Epithelial cell of esophagus (primary cell): ENCODE results near the gene PRKCI.
"Not testable (repeated sequence)": the region's sequence is repeated elsewhere in the genome, so short reads cannot be mapped to it uniquely, and the experiment has no call there.

ENCODE experiments used
- DNase-seq: peaks from one replicate; pipeline ENCODE4 v3.0.0; 2010; ENCODE audit warnings: low read depth
- H3K4me3 ChIP-seq: 2 replicates; pipeline ENCODE4 v1.5.1; 2011; ENCODE audit warnings: mild to moderate bottlenecking, low read length, control low read depth
- CTCF ChIP-seq: IDR thresholded peaks from 2 replicates; pipeline ENCODE4 v1.5.1; 2011; ENCODE audit warnings: low read depth, mild to moderate bottlenecking, low read length, control low read depth, inconsistent platforms; ENCODE audit not compliant: insufficient read depth; ENCODE audit errors: missing control alignments

Gene PRKCI

DNA sequence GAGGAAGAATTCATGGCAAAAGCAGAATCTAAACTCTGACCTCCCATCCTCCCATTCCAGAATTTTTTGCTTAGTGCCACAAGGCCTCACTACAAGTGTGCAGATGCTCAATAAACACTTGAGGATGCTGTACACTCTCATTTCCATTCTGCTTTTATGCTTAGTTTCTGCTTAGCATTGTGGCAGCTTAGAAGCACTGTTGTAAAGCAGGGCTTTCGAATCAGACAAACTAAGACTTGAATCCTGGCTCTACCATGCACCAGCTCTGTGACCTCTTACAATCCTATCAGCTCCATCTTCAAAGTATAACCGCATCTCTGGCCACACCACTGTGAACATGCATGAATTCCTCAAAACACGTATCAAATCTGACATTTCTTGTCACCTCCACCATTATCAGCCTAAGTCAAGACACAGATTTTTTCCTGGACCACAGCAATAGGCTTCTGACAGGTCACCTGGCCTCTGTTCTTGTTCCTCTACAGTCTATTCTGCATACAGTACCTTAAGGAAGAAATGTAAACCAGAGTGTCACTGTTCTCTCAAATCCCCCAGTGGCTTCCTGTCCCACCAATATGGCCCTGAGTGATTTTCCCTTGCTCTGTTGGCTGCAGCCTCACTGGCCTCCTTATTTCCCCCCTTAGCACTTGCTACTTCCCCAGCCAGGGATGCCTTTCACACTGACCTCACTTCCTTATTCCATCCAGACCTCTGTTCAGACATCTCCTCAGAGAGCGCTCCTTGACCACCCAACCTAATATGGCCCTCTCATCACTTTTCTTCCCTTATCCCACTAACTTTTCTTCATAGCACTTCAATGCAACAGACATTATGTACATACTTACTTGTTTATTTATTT, 32.6 kb upstream of the PRKCI start:
- no peak for TF ChIP-seq CTCF
- no peak for DNase-seq
- H3K4me3 ChIP-seq, result no peak overlapping the region

DNA sequence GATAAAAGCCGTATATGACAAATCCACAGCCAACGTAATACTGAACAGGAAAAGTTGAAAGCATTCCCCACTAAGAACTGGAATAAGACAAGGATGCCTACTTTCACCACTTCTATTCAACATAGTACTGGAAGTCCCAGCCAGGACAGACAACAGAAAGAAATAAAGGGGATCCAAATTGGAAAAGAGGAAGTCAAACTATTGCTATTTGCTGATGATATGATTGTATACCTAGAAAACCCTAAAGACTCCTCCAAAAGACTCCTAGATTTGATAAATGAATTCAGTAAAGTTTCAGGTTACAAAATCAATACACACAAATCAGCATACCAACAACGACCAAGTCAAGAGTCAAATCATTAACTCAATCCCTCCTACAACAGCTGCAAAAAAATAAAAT, 26.5 kb upstream of the PRKCI start:
- not testable (repeated sequence) for DNase-seq

GRCh38 chr3:170196833-170197232, 25.4 kb upstream of the PRKCI start:
- peak; percentile 87 for DNase-seq
- no peak for TF ChIP-seq CTCF
- no peak overlapping the region for H3K4me3 ChIP-seq

More for the DNA sequence above, 26.5 kb upstream of the PRKCI start:
- H3K4me3 ChIP-seq, result not testable (repeated sequence)

GRCh38 chr3:170200987-170201386, 21.2 kb upstream of the PRKCI start:
- DNase-seq, result no peak
- no peak overlapping the region for H3K4me3 ChIP-seq
- TF ChIP-seq CTCF, result no peak

GRCh38 chr3:170201527-170201926, 20.7 kb upstream of the PRKCI start:
- H3K4me3 ChIP-seq, result no peak overlapping the region
- TF ChIP-seq CTCF, result no peak
- no peak for DNase-seq

GRCh38 chr3:170203457-170203856, 18.8 kb upstream of the PRKCI start:
- DNase-seq, result no peak
- no peak for TF ChIP-seq CTCF
- no peak overlapping the region for H3K4me3 ChIP-seq

DNA sequence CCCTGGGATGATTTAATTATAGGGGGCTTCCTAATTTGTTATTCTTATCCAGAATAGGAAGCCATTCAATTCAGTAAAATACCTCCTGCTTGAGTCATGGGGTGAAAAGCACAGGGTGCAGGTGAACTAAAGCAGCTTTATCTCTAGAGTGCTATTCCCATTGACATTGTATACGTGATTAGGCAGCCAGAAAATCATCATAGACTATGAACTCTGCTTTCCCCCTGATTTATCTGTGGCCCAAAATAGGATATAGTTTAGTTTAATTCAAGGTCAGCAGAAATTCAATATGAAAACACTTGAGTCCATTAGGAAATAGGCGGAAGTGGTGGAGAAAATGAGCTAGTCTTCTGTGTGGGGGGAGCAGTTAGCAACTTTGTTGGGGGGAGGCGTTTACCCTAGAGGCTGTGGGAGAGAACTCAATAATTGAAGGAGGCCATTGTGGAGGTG, 18.2 kb upstream of the PRKCI start:
- no peak for TF ChIP-seq CTCF
- no peak for DNase-seq
- H3K4me3 ChIP-seq, result no peak overlapping the region
